T-helper 2 cell (primary cell): ENCODE data around the gene SNAPC4.

Experiments used
- DNase-seq, 5 experiments: peaks; one replicate each; pipeline versions ENCODE4 v3.0.0 to v3.0.0-alpha.2; 2012 to 2022

Gene SNAPC4

GRCh38 chr9:136367296-136368145, 32.4 kb downstream of the SNAPC4 start:
- DNase-seq = no peak

- no peak for DNase-seq
These were observed 33.1 kb downstream of the SNAPC4 start for GRCh38 chr9:136366826-136367225.

GRCh38 chr9:136365775-136366222, 34.2 kb downstream of the SNAPC4 start:
- no peak for DNase-seq

- DNase-seq = no peak
These were observed 34.8 kb downstream of the SNAPC4 start for GRCh38 chr9:136364942-136365774.

- no peak for DNase-seq
These were observed 35.8 kb downstream of the SNAPC4 start for GRCh38 chr9:136363949-136364748.

- peak; percentile 81 to 92 (median 90) for DNase-seq
These were observed 36.6 kb downstream of the SNAPC4 start, which contains the start of gene DNLZ for GRCh38 chr9:136363106-136363948. DNLZ (minus strand) TSS chr9:136363744; CDS start chr9:136363714, 30 bp downstream.

GRCh38 chr9:136362450-136362784, 37.6 kb downstream of the SNAPC4 start:
- DNase-seq = no peak

- DNase-seq = no peak
These were observed 38.1 kb downstream of the SNAPC4 start for GRCh38 chr9:136361754-136362449.

GRCh38 chr9:136361047-136361753, 38.8 kb downstream of the SNAPC4 start:
- no peak for DNase-seq

GRCh38 chr9:136359774-136360718, 39.9 kb downstream of the SNAPC4 start:
- DNase-seq = no peak

- no peak for DNase-seq
These were observed 41.1 kb downstream of the SNAPC4 start for GRCh38 chr9:136358888-136359287.

- DNase-seq = no peak
These were observed 42.0 kb downstream of the SNAPC4 start for GRCh38 chr9:136358016-136358415.

- no peak for DNase-seq
These were observed 42.7 kb downstream of the SNAPC4 start for GRCh38 chr9:136357202-136357725.

GRCh38 chr9:136355616-136356557, 44.1 kb downstream of the SNAPC4 start:
- DNase-seq = no peak

GRCh38 chr9:136354592-136355085, 45.3 kb downstream of the SNAPC4 start:
- no peak for DNase-seq

GRCh38 chr9:136353757-136354488, 46.0 kb downstream of the SNAPC4 start:
- no peak for DNase-seq

GRCh38 chr9:136353088-136353487, 46.9 kb downstream of the SNAPC4 start:
- DNase-seq = no peak
